Spinal cord (tissue), 10 donors: ENCODE results near the gene DIO2. TPM values are rescaled to one million over a fixed set of nuclear protein-coding genes. Genes with fewer than 3 reads are reported as not detected.

Experiments used
- DNase-seq, 6 donors: peaks; one replicate each; pipeline versions ENCODE4 v3.0.0 to v3.0.0-alpha.2; 2013 to 2015; ENCODE audit warnings: low spot score in 6 of 6, low read depth in 4 of 6
- H3K27ac ChIP-seq: one replicate; pipeline ENCODE4 v1.5.1; 2013; ENCODE audit warnings: low read depth, low read length, control low read depth
- H3K27me3 ChIP-seq: one replicate; pipeline ENCODE4 v1.6.1; 2013; ENCODE audit warnings: low read length; ENCODE audit not compliant: control insufficient read depth, insufficient read depth
- H3K36me3 ChIP-seq: one replicate; pipeline ENCODE4 v1.6.1; 2013; ENCODE audit warnings: low read length; ENCODE audit not compliant: control insufficient read depth, insufficient read depth
- H3K4me1 ChIP-seq: one replicate; pipeline ENCODE4 v1.6.1; 2013; ENCODE audit warnings: low read length; ENCODE audit not compliant: control insufficient read depth, insufficient read depth
- H3K4me3 ChIP-seq: one replicate; pipeline ENCODE4 v1.5.1; 2013; ENCODE audit warnings: low read depth, low read length, control low read depth
- H3K9me3 ChIP-seq: one replicate; pipeline ENCODE4 v1.6.1; 2013; ENCODE audit warnings: low read length; ENCODE audit not compliant: control insufficient read depth, insufficient read depth
- WGBS: methylation state at CpG from one replicate; pipeline ENCODE4 v1.1.5; 2013; ENCODE audit warnings: missing lambda C conversion rate; ENCODE audit not compliant: insufficient coverage; 5-methylcytosine and 5-hydroxymethylcytosine counted together
- polyA plus RNA-seq, 2 donors: library from polyadenylated mRNA; unstranded; fragments of 120-200 nt; gene quantifications; one replicate each; pipeline ENCODE4 v1.2.1, GENCODE V29; 2013; ENCODE audit not compliant: insufficient read length in 2 of 2
- total RNA-seq, 2 donors: library from RNA; depleted of rRNA in 1 of 2; stranded (reverse); fragments of 120-200 nt in 1 of 2; fragments of >200 nt in 1 of 2; gene quantifications; one replicate each; pipeline versions ENCODE4 v1.2.3 to v1.2.4, GENCODE V29; 2013 to 2014
- donor health status: healthy.

DIO2 gene
- total and polyA plus RNA-seq, 4 donors, result 2.2 to 9.0 (median 3.8) TPM

- Histone ChIP-seq H3K9me3 (no peaks in the 10 kb centered on the region), H3K4me1 (no peaks in the 10 kb centered on the region), H3K27me3 (no peaks in the 10 kb centered on the region), H3K4me3 (no peak overlapping the region), H3K36me3 (no peaks in the 10 kb centered on the region), H3K27ac (no peak overlapping the region)
- 83% methylated on average over 1 of the region's 9 CpGs for WGBS
- no peak for DNase-seq
Measured at GRCh38 chr14:80186301-80186800, 25.0 kb downstream of the DIO2 start.

DNA sequence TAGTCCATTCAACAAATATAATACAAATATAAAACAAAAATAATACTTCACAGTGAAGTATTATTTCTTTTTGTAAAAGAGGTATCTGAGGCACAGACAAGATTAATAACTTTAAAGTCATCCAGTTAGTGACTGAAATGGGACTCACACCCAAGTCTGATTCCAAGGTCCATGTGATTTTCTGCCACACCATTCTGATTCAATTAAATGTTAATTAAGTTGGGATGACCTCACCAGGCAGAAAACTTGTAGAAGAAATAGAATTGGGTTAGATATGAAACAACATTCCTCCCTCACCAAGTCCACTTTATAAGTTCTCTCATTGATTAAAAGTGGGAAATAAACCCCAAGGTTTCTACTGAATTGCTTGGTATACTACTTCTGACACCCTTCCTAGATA is 34.4 kb downstream of the DIO2 start:
- no peaks in the 10 kb centered on the region for H3K4me1 ChIP-seq
- no peak overlapping the region for H3K27ac ChIP-seq
- no peaks in the 10 kb centered on the region for H3K9me3 ChIP-seq
- H3K27me3 ChIP-seq, result no peaks in the 10 kb centered on the region
- no peak for DNase-seq
- no peak overlapping the region for H3K4me3 ChIP-seq
- H3K36me3 ChIP-seq, result no peaks in the 10 kb centered on the region

- no peaks in the 10 kb centered on the region for H3K4me1 ChIP-seq
- H3K27me3 ChIP-seq, result no peaks in the 10 kb centered on the region
- H3K27ac ChIP-seq, result no peak overlapping the region
- DNase-seq, result no peak
- no peaks in the 10 kb centered on the region for H3K36me3 ChIP-seq
- WGBS, result 100% methylated on average over 1 of the region's 3 CpGs
- H3K9me3 ChIP-seq, result no peaks in the 10 kb centered on the region
- no peak overlapping the region for H3K4me3 ChIP-seq
Measured at GRCh38 chr14:80172375-80173051, 38.8 kb downstream of the DIO2 start.

- Histone ChIP-seq H3K9me3 (no peaks in the 10 kb centered on the region), H3K4me1 (no peaks in the 10 kb centered on the region), H3K4me3 (no peak overlapping the region), H3K27ac (no peak overlapping the region), H3K27me3 (no peaks in the 10 kb centered on the region), H3K36me3 (no peaks in the 10 kb centered on the region)
- DNase-seq, result no peak
- WGBS, result 89% methylated on average over 4 of the region's 6 CpGs
Measured at GRCh38 chr14:80167793-80168448, 43.4 kb downstream of the DIO2 start.

GRCh38 chr14:80164991-80165721 is 46.1 kb downstream of the DIO2 start:
- no peak overlapping the region for H3K27ac ChIP-seq
- no peaks in the 10 kb centered on the region for H3K9me3 ChIP-seq
- WGBS, result 77% methylated on average over 6 of the region's 9 CpGs
- H3K4me1 ChIP-seq, result no peaks in the 10 kb centered on the region
- H3K36me3 ChIP-seq, result no peaks in the 10 kb centered on the region
- no peaks in the 10 kb centered on the region for H3K27me3 ChIP-seq
- no peak overlapping the region for H3K4me3 ChIP-seq
- no peak for DNase-seq

- no peak overlapping the region for H3K27ac ChIP-seq
- H3K27me3 ChIP-seq, result no peaks in the 10 kb centered on the region
- no peaks in the 10 kb centered on the region for H3K4me1 ChIP-seq
- no peak overlapping the region for H3K4me3 ChIP-seq
- WGBS, result no CpG with 5 or more reads among the region's 1 CpG
- H3K9me3 ChIP-seq, result no peaks in the 10 kb centered on the region
- no peaks in the 10 kb centered on the region for H3K36me3 ChIP-seq
- no peak for DNase-seq
Measured at GRCh38 chr14:80152763-80153162, 58.5 kb downstream of the DIO2 start.

- Histone ChIP-seq H3K36me3 (no peaks in the 10 kb centered on the region), H3K4me1 (no peaks in the 10 kb centered on the region), H3K9me3 (no peaks in the 10 kb centered on the region), H3K4me3 (no peak overlapping the region), H3K27ac (no peak overlapping the region), H3K27me3 (no peaks in the 10 kb centered on the region)
- DNase-seq, result no peak
Measured at GRCh38 chr14:80152166-80152565, 59.1 kb downstream of the DIO2 start.

GRCh38 chr14:80150301-80150700 is 61.0 kb downstream of the DIO2 start:
- H3K9me3 ChIP-seq, result no peaks in the 10 kb centered on the region
- no peak overlapping the region for H3K27ac ChIP-seq
- H3K4me1 ChIP-seq, result no peaks in the 10 kb centered on the region
- H3K36me3 ChIP-seq, result no peaks in the 10 kb centered on the region
- WGBS, result no CpG with 5 or more reads among the region's 1 CpG
- H3K27me3 ChIP-seq, result no peaks in the 10 kb centered on the region
- DNase-seq, result no peak
- H3K4me3 ChIP-seq, result no peak overlapping the region
